ENCODE measurements around the gene RGS3. TPM values are rescaled to one million over a fixed set of nuclear protein-coding genes. Genes with fewer than 3 reads are reported as not detected.

The RGS3 gene
- total RNA-seq, 4 donors from 2014 or later, result 5.9 to 11.8 (median 9.8) TPM

- H3K4me3 ChIP-seq, result peak overlapping the region; percentile 43 to 52 (median 48)
- in situ Hi-C loops (cut with MboI; ENCODE audit: low sequenced_read_pairs in 4 of 4) (no loop called here), intact Hi-C loops (cut with DNase I; ENCODE audit: low total_unique reads) (loop anchor here (5.0 kb wide), 1 partner anchor 102 kb away; the partner anchor contains the start of gene RGS3)
- ATAC-seq, result peak in 1 of 2 donors; percentile 26
- H3K36me3 ChIP-seq, result no peaks in the 10 kb centered on the region
- H3K27ac ChIP-seq, result peak overlapping the region; percentile 77 to 85 (median 79)
- TF ChIP-seq POLR2A (IDR thresholded peaks at IDR 0.05), result no peak
- no peak for TF ChIP-seq CTCF (IDR thresholded peaks at IDR 0.05 in 4 of 5, conservative IDR thresholded peaks at IDR 0.05 in 1 of 5)
- H3K4me1 ChIP-seq, result peaks cover 57 to 58% of the 10 kb centered on the region in 2 donors
- no peaks in the 10 kb centered on the region for H3K9me3 ChIP-seq
- H3K27me3 ChIP-seq, result no peaks in the 10 kb centered on the region
- DNase-seq, result peak in 1 of 2 donors; percentile 45
Observed at GRCh38 chr9:113564498-113565237, 101.1 kb downstream of the RGS3 start.

GRCh38 chr9:113566016-113566711 is 102.6 kb downstream of the RGS3 start:
- Histone ChIP-seq H3K27me3 (no peaks in the 10 kb centered on the region), H3K9me3 (no peaks in the 10 kb centered on the region), H3K4me1 (peaks cover 63 to 70% of the 10 kb centered on the region in 2 donors), H3K4me3 (peak overlapping the region in 1 of 4 donors; percentile 52), H3K36me3 (no peaks in the 10 kb centered on the region), H3K27ac (peak overlapping the region; percentile 77 to 85 (median 79))
- TF ChIP-seq POLR2A (IDR thresholded peaks at IDR 0.05), result no peak
- no peak for TF ChIP-seq CTCF (IDR thresholded peaks at IDR 0.05 in 4 of 5, conservative IDR thresholded peaks at IDR 0.05 in 1 of 5)
- in situ Hi-C loops (cut with MboI; ENCODE audit: low sequenced_read_pairs in 4 of 4), result no loop called here
- DNase-seq, result no peak
- intact Hi-C loops (cut with DNase I; ENCODE audit: low total_unique reads), result loop anchor here (5.0 kb wide), 1 partner anchor 104 kb away; the partner anchor contains the start of gene RGS3
- ATAC-seq, result peak in 1 of 2 donors; percentile 3

- no peak for ATAC-seq
- Histone ChIP-seq H3K36me3 (no peaks in the 10 kb centered on the region), H3K27me3 (no peaks in the 10 kb centered on the region), H3K4me3 (no peak overlapping the region), H3K4me1 (peaks cover 65 to 70% of the 10 kb centered on the region in 2 donors), H3K9me3 (no peaks in the 10 kb centered on the region), H3K27ac (peak overlapping the region; percentile 77 to 85 (median 79))
- TF ChIP-seq CTCF (IDR thresholded peaks at IDR 0.05 in 4 of 5, conservative IDR thresholded peaks at IDR 0.05 in 1 of 5) (no peak), POLR2A (IDR thresholded peaks at IDR 0.05) (no peak)
- intact Hi-C loops (cut with DNase I; ENCODE audit: low total_unique reads) (loop anchor here (5.0 kb wide), 1 partner anchor 104 kb away; the partner anchor contains the start of gene RGS3), in situ Hi-C loops (cut with MboI; ENCODE audit: low sequenced_read_pairs in 4 of 4) (no loop called here)
- DNase-seq, result peak in 1 of 2 donors; percentile 14
Observed at GRCh38 chr9:113566712-113567071, 103.2 kb downstream of the RGS3 start.

DNA sequence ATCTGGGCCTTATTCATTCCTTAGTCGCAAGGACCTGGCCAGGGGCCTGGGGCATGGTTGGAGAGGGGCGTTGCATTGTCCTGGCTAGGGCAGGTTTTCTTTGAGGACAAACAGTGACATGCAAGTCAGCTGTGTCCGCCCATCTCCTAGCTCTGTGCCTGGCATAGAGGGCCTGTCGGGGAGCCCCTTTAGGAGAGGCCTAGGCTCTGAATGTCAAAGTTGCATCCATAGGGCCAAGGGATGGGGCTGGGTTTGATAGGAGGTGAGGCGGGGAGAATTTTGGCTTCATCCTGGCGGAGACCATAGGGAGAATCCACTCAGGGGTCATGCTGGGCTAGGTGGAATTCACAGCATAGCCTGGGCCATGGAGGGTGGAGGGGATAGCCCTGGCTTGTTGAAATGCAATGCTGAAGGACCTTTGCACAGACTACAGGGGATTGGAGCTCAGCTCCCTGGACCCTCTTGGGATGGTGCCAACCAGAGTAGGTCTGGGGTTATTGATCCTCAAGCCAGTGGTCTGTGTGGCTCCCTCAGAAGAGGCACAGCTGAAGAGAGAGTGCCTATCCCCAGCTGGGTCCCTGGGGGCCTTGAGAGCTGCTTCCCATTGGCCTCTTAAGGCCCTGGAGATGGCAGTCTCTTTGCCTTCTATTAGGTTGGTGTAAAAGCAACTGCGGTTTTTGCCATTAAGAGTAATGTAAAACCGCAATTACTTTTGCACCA is 104.0 kb downstream of the RGS3 start:
- Histone ChIP-seq H3K9me3 (no peaks in the 10 kb centered on the region), H3K27ac (peak overlapping the region in 3 of 4 donors; percentile 71 to 79 (median 77)), H3K4me1 (peaks cover 65 to 72% of the 10 kb centered on the region in 2 donors), H3K27me3 (no peaks in the 10 kb centered on the region), H3K36me3 (no peaks in the 10 kb centered on the region), H3K4me3 (no peak overlapping the region)
- no peak for ATAC-seq
- TF ChIP-seq POLR2A (IDR thresholded peaks at IDR 0.05) (no peak), CTCF (IDR thresholded peaks at IDR 0.05 in 4 of 5, conservative IDR thresholded peaks at IDR 0.05 in 1 of 5) (no peak)
- peak in 1 of 2 donors; percentile 12 for DNase-seq
- intact Hi-C loops (cut with DNase I; ENCODE audit: low total_unique reads) (loop anchor here (5.0 kb wide), 1 partner anchor 105 kb away; the partner anchor contains the start of gene RGS3), in situ Hi-C loops (cut with MboI; ENCODE audit: low sequenced_read_pairs in 4 of 4) (no loop called here)

Measured in gastrocnemius medialis (tissue), 4 donors.